Coronary artery (tissue), 2 donors: ENCODE results near the gene MTARC2.

Experiments
- DNase-seq: peaks from one replicate; pipeline ENCODE4 v3.0.0-alpha.2; 2017; ENCODE audit warnings: low spot score
- H3K27ac ChIP-seq, 2 donors: fragments of 200-600 bp; sonication (generic); one replicate each; pipeline ENCODE4 v1.5.1; 2016 to 2019
- H3K4me3 ChIP-seq: fragments of 200-600 bp; sonication (generic); 2 replicates; pipeline ENCODE4 v1.5.1; 2016; ENCODE audit warnings: mild to moderate bottlenecking, moderate library complexity
- CTCF ChIP-seq: fragments of 200-600 bp; sonication (generic); IDR thresholded peaks from one replicate; pipeline ENCODE4 v1.5.1; 2019; ENCODE audit warnings: antibody characterized with exemption

MTARC2 gene

GRCh38 chr1:220787069-220787619 is 39.0 kb downstream of the MTARC2 start:
- no peak for TF ChIP-seq CTCF
- DNase-seq = no peak

GRCh38 chr1:220788900-220789299 is 40.8 kb downstream of the MTARC2 start:
- no peak for DNase-seq
- Histone ChIP-seq H3K4me3 (no peak overlapping the region), H3K27ac (no peak overlapping the region)
- TF ChIP-seq CTCF = no peak

More at GRCh38 chr1:220787069-220787619, 39.0 kb downstream of the MTARC2 start:
- Histone ChIP-seq H3K4me3 (peak overlapping the region; percentile 68), H3K27ac (peak overlapping the region; percentile 66 to 80)

- no peak for DNase-seq
- H3K4me3 ChIP-seq = no peak overlapping the region
- H3K27ac ChIP-seq = peak overlapping the region in 1 of 2 donors; percentile 14
- no peak for TF ChIP-seq CTCF
Measured at GRCh38 chr1:220789532-220790147, 41.5 kb downstream of the MTARC2 start.

GRCh38 chr1:220791285-220791684 is 43.2 kb downstream of the MTARC2 start:
- TF ChIP-seq CTCF = no peak
- Histone ChIP-seq H3K27ac (peak overlapping the region in 1 of 2 donors; percentile 61), H3K4me3 (no peak overlapping the region)
- no peak for DNase-seq

- no peak for TF ChIP-seq CTCF
- Histone ChIP-seq H3K4me3 (no peak overlapping the region), H3K27ac (peak overlapping the region in 1 of 2 donors; percentile 61)
- no peak for DNase-seq
Measured at GRCh38 chr1:220791956-220792355, 43.8 kb downstream of the MTARC2 start.

GRCh38 chr1:220796530-220796929 is 48.4 kb downstream of the MTARC2 start:
- TF ChIP-seq CTCF = no peak
- no peak for DNase-seq
- no peak overlapping the region for H3K27ac ChIP-seq
- H3K4me3 ChIP-seq = no peak overlapping the region

GRCh38 chr1:220797044-220797443 is 48.9 kb downstream of the MTARC2 start:
- no peak for TF ChIP-seq CTCF
- DNase-seq = no peak
- no peak overlapping the region for H3K4me3 ChIP-seq
- H3K27ac ChIP-seq = no peak overlapping the region
